ENCODE results near the gene SLC4A4.

SLC4A4 gene

DNA sequence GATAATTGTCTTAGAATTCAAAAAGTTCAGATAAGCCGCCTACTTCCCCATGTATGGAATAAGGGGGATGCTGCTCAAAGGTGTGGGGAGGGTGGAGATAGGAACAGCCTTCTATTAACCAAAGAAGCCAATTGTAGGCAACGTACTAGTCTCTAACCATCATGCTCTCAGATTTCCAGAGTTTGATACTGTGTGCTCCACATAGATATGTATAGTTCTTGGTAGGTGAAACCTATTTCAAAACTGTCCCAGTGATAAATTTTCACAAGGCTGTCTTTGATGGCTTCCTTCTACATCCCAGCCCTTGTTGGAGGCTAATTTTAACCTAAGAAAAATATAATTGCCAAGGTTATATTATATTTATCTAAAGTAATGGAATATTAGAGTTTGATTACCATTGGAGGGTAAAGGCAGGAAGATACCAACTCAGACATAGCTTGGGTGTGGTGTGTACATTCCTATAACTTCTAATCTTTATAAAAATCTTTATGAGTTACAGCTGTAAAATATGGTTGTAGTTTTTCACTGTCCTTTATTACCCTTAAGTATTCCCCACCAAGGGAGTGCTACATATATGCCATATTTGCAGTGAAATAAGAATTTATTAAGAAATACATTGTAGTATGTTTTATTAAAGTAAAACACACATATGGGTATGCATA is 87.7 kb downstream of the SLC4A4 start:
- DNase-seq = no peak

- DNase-seq = no peak
Observed at GRCh38 chr4:71429106-71429505, 90.3 kb downstream of the SLC4A4 start.

DNA sequence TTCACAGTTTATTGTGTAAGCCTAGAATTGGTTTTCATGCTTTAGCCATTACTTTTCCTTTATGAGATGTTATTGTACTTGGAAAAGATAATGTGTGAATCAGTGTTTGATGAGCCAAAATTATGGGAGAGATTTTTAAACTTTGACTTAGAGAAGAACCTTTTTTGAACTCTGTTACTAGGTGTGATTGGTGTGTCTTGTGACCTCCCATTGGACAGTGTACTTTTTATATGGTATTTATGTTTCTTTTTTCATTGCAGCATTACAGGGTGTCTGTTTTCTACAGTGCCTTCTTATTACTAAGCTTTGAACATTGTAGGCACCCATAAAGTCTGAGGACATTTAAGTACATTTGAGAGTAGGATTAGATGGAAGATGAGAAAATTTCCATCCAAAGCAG is 91.1 kb downstream of the SLC4A4 start:
- DNase-seq = no peak

- DNase-seq = no peak
Observed at GRCh38 chr4:71430609-71431008, 91.8 kb downstream of the SLC4A4 start.

- DNase-seq = no peak
Observed at GRCh38 chr4:71440612-71441011, 101.8 kb downstream of the SLC4A4 start.

DNA sequence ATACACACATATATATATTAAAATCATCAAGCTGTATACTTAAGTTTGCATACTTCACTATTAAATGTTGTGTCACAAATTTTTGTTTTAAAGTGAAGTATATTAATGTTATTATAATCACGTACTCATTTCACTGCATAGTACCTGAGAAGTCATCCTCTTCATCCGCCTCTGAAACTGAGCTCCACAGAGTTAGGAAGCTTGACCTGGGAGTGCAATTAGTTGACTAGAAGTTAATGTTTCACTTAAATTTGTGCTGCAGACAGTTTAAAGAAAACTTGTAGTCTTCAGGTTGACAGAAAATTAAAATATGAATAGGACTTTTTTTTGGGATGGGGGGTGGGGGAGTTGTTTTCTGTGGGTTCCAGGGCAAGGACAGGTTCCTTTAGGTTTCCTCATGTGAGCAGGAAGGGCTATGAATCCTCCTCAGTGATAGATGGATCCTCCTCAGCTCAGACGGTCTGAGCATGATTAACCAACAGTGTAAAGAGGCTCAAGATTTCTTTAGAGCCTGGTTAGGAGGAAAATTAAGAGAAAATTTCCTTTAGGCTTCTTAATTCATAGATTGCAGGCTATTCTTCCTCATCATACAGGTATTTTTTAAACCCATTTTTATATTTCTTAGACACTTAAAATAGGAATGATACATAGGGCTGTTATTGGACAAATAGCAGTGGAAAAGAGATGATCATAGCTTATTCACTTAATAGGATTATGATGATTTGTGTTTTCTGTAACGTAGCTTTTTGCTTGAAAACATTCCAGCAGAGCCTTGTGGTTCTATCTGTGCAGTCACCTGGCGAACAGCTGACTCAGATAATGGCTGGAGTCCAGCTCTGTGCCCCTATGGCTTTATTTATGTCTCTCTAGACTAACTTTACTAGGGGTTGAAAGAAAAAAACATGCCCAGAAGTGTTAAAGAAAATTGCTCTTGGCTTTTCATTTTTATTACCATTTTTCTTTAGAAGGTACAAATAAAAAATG is 102.7 kb downstream of the SLC4A4 start:
- DNase-seq = no peak

DNA sequence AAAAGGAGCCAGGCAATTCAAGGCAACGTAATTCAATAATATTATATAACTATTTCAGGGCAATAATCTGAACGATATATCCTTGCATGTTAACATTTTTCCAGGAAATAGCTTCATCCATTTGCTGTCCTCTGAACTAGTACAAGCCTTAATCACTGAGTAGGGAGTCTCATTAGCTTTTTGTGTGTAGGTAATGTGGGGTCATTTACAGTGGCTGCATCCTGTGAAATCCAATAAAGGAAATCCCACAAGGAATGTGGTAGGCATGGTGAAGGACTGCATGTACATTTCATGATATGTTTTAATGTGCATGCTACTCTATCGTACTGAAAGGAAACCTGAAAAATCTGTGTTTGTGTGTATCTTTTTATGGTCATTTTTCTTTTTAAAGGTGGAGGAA is 103.5 kb downstream of the SLC4A4 start:
- DNase-seq = no peak

GRCh38 chr4:71444395-71444794 is 105.6 kb downstream of the SLC4A4 start:
- DNase-seq = no peak

GRCh38 chr4:71445811-71446210 is 107.0 kb downstream of the SLC4A4 start:
- no peak for DNase-seq

DNA sequence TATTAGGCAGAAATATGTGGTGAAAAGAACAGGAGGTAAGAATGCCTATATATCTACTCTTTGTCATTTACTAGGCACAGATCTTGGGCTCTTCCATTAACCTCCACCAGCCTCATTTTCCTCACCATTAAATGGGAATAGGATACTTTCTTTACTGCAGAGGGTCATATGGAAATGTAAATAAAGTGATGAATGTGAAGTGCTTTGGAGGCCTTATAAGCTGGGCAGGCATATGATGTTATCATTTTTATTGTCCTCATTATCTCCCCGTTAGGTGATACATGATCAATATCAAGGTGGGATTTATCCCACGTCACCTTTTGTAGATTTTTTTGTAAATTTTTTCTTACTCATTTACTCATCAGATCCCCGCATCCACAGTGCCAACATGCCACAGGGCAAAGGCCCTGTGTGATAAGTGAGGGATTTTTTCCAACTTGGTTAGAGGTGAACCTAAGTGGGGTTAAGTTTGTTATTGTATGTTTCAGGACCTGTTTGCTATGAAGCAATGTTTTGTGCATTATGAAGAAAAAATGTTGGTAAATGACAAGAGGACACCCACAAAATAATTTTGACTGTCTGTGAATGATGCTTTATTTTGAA is 107.8 kb downstream of the SLC4A4 start:
- DNase-seq = no peak

DNA sequence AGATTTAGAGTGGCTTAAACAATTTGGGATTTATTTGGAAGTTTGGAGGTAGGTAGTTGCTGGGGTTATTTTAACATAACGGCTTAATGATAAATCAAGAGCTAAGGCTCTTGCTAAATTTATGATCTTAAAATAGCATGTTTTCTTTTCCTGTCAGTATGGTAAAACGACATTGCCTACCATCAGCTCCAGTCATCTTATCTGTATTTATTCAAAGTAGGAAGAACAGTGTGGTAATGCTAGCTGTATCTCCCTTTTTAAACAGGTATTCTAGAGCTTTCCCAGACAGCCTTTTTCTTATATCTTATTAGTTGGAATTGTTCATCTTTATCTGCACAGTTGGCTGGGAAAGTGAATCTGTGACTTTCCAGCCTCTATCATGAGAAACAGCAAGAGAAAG is 110.2 kb downstream of the SLC4A4 start:
- DNase-seq = no peak

DNA sequence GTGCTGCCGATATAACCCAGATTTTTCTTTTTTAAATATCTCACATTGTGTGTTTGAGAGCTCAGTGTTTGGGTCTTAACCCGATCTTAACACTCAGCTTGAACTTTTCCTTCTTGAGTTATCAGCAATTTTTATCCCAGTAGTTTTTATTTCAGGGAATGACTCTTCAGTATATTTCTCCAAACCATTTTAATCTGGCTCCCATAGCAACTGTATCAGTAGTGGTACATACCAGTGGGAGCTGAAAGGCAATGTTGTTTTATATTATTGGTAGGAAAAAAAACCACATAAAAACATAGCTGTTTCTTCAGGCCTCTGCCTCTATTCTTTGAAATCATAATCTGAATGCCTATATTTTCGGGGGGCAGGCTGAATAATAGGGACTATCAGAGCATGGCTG is 111.1 kb downstream of the SLC4A4 start:
- DNase-seq = no peak

- no peak for DNase-seq
Observed at GRCh38 chr4:71453531-71453930, 114.7 kb downstream of the SLC4A4 start.

- DNase-seq = no peak
Observed at GRCh38 chr4:71456841-71457240, 118.0 kb downstream of the SLC4A4 start.

DNA sequence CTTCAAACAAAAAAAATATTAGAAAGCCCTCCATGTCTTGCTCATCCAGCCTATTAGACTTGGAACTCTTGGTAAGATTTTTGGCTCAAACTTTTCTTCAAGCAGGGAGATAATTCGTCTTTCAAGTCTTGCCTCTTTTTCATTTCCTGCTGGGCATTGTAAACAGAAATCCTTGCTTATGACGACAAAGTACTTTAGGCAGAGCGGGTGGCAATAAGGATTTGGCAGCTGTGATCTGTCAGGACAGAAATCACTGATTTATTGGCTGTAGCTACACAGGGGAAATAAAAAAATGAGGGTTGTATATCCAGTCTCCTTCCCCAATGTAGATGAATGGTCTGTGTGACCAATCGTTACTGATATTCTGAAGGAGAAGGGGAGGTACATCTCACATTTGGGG is 121.6 kb downstream of the SLC4A4 start:
- no peak for DNase-seq

DNA sequence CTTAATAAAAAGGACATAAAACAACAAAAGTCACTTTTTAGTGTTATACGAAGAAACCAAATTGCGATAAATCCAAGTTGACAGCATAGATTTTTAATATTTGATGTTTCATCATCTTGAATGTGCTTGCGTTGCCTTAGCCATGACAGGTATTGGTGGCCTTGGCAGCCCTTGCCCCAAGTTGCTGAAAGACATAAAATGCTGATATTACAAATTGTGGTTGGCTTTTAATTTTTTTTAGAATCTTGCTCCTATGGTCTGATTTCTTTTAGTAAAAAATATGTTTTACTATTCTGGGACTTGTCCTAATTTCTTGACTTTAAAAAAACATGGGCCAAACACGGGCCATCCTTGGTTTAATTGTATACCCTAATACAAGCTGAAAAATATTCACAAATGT is 122.6 kb downstream of the SLC4A4 start:
- DNase-seq = no peak

- DNase-seq = no peak
Observed at GRCh38 chr4:71466775-71467174, 128.0 kb downstream of the SLC4A4 start.

GRCh38 chr4:71468116-71468710 is 129.4 kb downstream of the SLC4A4 start:
- DNase-seq = no peak

- no peak for DNase-seq
Observed at GRCh38 chr4:71469541-71469940, 130.7 kb downstream of the SLC4A4 start.

DNA sequence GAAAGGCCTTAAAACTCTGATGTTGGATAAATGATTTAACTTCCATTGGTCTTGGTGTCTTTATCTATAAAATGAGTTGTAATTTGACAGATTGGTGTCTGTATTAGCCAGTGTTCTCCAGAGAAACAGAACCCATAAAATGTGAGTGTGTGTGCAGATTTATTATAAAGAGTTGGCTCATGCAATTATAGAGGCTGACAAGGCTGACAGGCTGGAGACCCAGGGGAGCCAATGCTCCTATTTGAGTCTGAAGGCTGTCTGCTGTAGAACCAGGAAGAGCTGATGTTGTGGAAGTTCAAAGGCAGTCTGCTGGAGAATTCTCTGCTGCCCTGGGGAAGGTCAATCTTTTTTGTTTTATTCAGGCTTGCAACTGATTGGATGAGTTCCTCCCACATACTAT is 131.7 kb downstream of the SLC4A4 start:
- no peak for DNase-seq

- no peak for DNase-seq
Observed at GRCh38 chr4:71472946-71473345, 134.1 kb downstream of the SLC4A4 start.

DNA sequence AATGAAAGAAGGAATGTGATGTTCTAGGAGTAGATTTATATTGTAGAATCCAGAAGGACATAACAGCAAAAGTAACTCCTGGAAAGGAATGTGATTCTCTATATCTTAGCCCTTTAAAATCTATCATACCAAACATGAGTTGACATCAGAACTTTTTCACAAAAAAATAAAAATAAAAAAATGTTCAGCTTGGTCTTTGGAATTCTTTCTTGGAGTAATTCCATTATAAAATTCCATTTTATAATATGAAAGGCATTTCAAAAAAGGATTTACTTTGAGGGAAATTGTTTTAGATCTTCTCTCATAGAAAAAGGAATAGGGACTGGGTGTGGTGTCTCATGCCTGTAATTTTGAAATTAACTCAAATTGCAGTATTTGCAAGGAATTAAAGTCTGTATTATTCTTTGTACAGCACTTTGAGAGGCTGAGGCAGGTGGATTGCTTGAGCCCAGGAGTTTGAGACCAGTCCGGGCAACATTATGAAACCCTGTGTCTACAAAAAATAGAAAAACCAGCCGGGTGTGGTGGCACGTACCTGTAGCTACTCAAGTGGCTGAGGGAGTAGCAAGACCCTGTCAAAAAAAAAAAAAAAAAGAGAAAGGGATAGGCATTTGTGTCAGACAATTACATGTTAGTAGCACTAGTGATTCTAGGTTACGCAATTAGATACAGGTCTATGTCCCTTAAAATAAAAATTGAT is 134.9 kb downstream of the SLC4A4 start:
- DNase-seq = no peak

DNA sequence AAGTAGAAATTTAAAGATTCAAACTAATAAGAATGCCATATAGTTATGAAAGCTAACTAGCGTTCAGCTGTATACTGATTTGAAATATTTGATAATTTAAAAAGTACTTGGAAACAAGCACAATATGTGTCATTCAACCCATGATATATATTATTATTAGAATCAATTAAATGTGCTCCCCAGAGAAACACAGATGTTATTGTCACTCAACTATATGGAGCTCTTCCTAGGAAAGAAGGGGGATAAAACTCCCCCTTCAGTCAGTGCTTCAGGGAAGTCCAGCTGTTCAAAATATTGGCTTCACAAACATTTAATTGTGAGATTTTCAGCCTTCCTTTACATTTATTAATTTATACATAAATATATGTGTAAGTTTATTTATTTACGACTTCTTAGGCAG is 135.9 kb downstream of the SLC4A4 start:
- DNase-seq = no peak
